Neural progenitor cell (in vitro differentiated cells): ENCODE data around the gene SKAP2. TPM values are rescaled to one million over a fixed set of nuclear protein-coding genes. Genes with fewer than 3 reads are reported as not detected.

ENCODE experiments used
- DNase-seq: peaks from one replicate; pipeline ENCODE4 v3.0.0-alpha.2; 2016; ENCODE audit warnings: low spot score
- H2AFZ ChIP-seq: fragments of 200-600 bp; sonication (generic); replicated peaks from 2 replicates; pipeline ENCODE4 v1.6.1; 2016; ENCODE audit warnings: antibody characterized with exemption
- H3F3A ChIP-seq: fragments of 200-600 bp; sonication (generic); 2 replicates; pipeline ENCODE4 v1.6.1; 2016; ENCODE audit warnings: antibody characterized with exemption, low read depth
- H3K27ac ChIP-seq: fragments of 200-600 bp; sonication (generic); 2 replicates; pipeline ENCODE4 v1.5.1; 2016; ENCODE audit warnings: mild to moderate bottlenecking
- H3K27me3 ChIP-seq: fragments of 200-600 bp; sonication (generic); 2 replicates; pipeline ENCODE4 v1.6.1; 2016; ENCODE audit warnings: mild to moderate bottlenecking, moderate library complexity
- H3K36me3 ChIP-seq: fragments of 200-600 bp; sonication (generic); 2 replicates; pipeline ENCODE4 v1.5.1; 2016
- H3K4me1 ChIP-seq: fragments of 200-600 bp; sonication (generic); 2 replicates; pipeline ENCODE4 v1.6.1; 2016; ENCODE audit warnings: mixed run types
- H3K4me2 ChIP-seq: fragments of 200-600 bp; sonication (generic); 2 replicates; pipeline ENCODE4 v1.6.1; 2016
- H3K4me3 ChIP-seq: fragments of 200-600 bp; sonication (generic); 2 replicates; pipeline ENCODE4 v1.5.1; 2016
- H3K79me2 ChIP-seq: fragments of 200-600 bp; sonication (generic); 2 replicates; pipeline ENCODE4 v1.6.1; 2016; ENCODE audit warnings: low read depth
- H3K9ac ChIP-seq: fragments of 200-600 bp; sonication (generic); 2 replicates; pipeline ENCODE4 v1.6.1; 2016
- H3K9me3 ChIP-seq: fragments of 200-600 bp; sonication (generic); 2 replicates; pipeline ENCODE4 v1.5.1; 2016; ENCODE audit warnings: low read depth
- H4K20me1 ChIP-seq: fragments of 200-600 bp; sonication (generic); 2 replicates; pipeline ENCODE4 v1.6.1; 2016; ENCODE audit warnings: low read depth
- H3K27ac Mint-ChIP-seq: 3 replicates; pipeline ENCODE4 v1.8.0; 2021; ENCODE audit warnings: mixed read lengths
- H3K27me3 Mint-ChIP-seq: 2 replicates; pipeline ENCODE4 v1.8.0; 2022; ENCODE audit warnings: low read depth, mild to moderate bottlenecking, inconsistent platforms, moderate library complexity, mixed read lengths; ENCODE audit not compliant: insufficient read depth
- H3K36me3 Mint-ChIP-seq: 3 replicates; pipeline ENCODE4 v1.8.0; 2021; ENCODE audit warnings: mixed read lengths
- H3K4me1 Mint-ChIP-seq: 3 replicates; pipeline ENCODE4 v1.8.0; 2021; ENCODE audit warnings: mixed read lengths
- H3K4me3 Mint-ChIP-seq: 3 replicates; pipeline ENCODE4 v1.8.0; 2021; ENCODE audit warnings: mild to moderate bottlenecking, moderate library complexity, mixed read lengths
- H3K9me3 Mint-ChIP-seq: 3 replicates; pipeline ENCODE4 v1.8.0; 2020; ENCODE audit warnings: mixed read lengths
- EZH2 ChIP-seq: fragments of 200-600 bp; sonication (generic); IDR thresholded peaks from 2 replicates; pipeline ENCODE4 v1.6.1; 2017; ENCODE audit warnings: antibody characterized with exemption, mild to moderate bottlenecking, moderate library complexity
- EZH2phosphoT487 ChIP-seq: fragments of 200-600 bp; sonication (generic); IDR thresholded peaks from 2 replicates; pipeline ENCODE4 v1.6.1; 2017; ENCODE audit warnings: antibody characterized with exemption
- total RNA-seq: library from RNA; depleted of rRNA; stranded (reverse); fragments of >200 nt; gene quantifications from 2 replicates; pipeline ENCODE4 v1.2.3, GENCODE V29; 2015; ENCODE audit warnings: low replicate concordance
- TF ChIP-seq, protein P1 (sequence below): fragments of 200-600 bp; sonication (generic); IDR thresholded peaks from 2 replicates; pipeline ENCODE4 v1.5.1; 2017; ENCODE audit warnings: antibody characterized with exemption, mild to moderate bottlenecking

Gene SKAP2
- total RNA-seq, 1 donor from 2014 or later = 6.3 TPM

DNA sequence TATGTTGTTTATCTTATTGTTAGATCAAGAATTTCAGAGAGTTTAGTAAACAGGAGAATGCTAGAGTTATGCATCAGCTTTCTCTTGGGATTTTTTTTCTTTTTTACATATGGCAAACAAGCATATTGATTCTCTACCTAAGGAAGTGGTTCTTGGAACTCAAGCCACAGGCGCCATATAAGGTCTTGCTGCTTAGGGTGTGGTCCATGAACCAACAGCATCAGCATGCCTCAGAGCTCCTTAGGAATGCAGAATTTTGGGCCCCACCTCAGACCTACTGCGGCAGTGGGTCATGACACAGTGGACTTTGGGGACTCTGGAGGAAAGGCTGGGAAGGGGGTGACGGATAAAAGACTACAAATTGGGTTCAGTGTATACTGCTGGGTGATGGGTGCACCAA lies 230.8 kb downstream of the SKAP2 start:
- no peak overlapping the region for H3K4me3 Mint-ChIP-seq
- no peak overlapping the region for H3K4me2 ChIP-seq
- no peaks in the 10 kb centered on the region for H3K4me1 Mint-ChIP-seq
- H4K20me1 ChIP-seq = no peaks in the 10 kb centered on the region
- H3F3A ChIP-seq = no peaks in the 10 kb centered on the region
- H3K27ac Mint-ChIP-seq = no peak overlapping the region
- no peaks in the 10 kb centered on the region for H3K79me2 ChIP-seq
- peaks cover 9% of the 10 kb centered on the region for H3K27me3 Mint-ChIP-seq
- no peaks in the 10 kb centered on the region for H3K36me3 Mint-ChIP-seq
- no peak for DNase-seq
- no peak overlapping the region for H3K4me3 ChIP-seq
- H3K4me1 ChIP-seq = no peaks in the 10 kb centered on the region
- TF ChIP-seq, protein P1, sequence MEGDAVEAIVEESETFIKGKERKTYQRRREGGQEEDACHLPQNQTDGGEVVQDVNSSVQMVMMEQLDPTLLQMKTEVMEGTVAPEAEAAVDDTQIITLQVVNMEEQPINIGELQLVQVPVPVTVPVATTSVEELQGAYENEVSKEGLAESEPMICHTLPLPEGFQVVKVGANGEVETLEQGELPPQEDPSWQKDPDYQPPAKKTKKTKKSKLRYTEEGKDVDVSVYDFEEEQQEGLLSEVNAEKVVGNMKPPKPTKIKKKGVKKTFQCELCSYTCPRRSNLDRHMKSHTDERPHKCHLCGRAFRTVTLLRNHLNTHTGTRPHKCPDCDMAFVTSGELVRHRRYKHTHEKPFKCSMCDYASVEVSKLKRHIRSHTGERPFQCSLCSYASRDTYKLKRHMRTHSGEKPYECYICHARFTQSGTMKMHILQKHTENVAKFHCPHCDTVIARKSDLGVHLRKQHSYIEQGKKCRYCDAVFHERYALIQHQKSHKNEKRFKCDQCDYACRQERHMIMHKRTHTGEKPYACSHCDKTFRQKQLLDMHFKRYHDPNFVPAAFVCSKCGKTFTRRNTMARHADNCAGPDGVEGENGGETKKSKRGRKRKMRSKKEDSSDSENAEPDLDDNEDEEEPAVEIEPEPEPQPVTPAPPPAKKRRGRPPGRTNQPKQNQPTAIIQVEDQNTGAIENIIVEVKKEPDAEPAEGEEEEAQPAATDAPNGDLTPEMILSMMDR = no peak
- TF ChIP-seq EZH2phosphoT487 (no peak), EZH2 (no peak)
- no peak overlapping the region for H3K27ac ChIP-seq
- no peak overlapping the region for H2AFZ ChIP-seq
- H3K9me3 Mint-ChIP-seq = no peaks in the 10 kb centered on the region
- H3K27me3 ChIP-seq = no peaks in the 10 kb centered on the region
- H3K9me3 ChIP-seq = no peaks in the 10 kb centered on the region
- H3K36me3 ChIP-seq = no peaks in the 10 kb centered on the region
- H3K9ac ChIP-seq = no peak overlapping the region

DNA sequence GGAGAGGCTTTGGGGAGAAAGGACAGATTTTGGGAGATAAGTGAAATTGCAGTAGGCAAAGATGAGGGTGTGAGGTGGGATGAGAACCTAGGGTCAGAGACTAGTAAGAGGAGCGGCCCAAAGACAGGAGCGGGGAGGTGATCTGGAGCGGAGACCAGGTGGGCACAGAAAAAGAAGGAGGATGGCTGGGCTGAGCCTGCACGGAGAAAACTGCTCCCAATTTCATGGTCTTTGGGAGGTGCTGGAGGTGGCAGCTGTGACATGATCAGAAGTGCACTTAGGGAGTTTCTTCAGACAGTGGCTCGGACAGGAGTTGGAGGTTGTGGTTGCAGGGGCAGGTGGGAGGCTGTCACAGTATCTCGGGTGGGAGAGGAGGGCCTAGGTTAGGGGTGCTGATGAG lies 232.8 kb downstream of the SKAP2 start:
- Mint-ChIP-seq H3K27ac (no peak overlapping the region), H3K4me3 (no peak overlapping the region), H3K27me3 (peaks cover 4% of the 10 kb centered on the region), H3K4me1 (peaks cover 8% of the 10 kb centered on the region), H3K9me3 (no peaks in the 10 kb centered on the region), H3K36me3 (no peaks in the 10 kb centered on the region)
- TF ChIP-seq EZH2phosphoT487 (no peak), EZH2 (no peak)
- TF ChIP-seq, protein P1 = no peak
- no peaks in the 10 kb centered on the region for H3K27me3 ChIP-seq
- no peak overlapping the region for H3K4me3 ChIP-seq
- H3K4me2 ChIP-seq = no peak overlapping the region
- no peaks in the 10 kb centered on the region for H3K79me2 ChIP-seq
- peaks cover 14% of the 10 kb centered on the region for H3K4me1 ChIP-seq
- no peaks in the 10 kb centered on the region for H3K36me3 ChIP-seq
- H4K20me1 ChIP-seq = no peaks in the 10 kb centered on the region
- DNase-seq = no peak
- H3F3A ChIP-seq = no peaks in the 10 kb centered on the region
- H3K9ac ChIP-seq = no peak overlapping the region
- no peak overlapping the region for H2AFZ ChIP-seq
- H3K9me3 ChIP-seq = no peaks in the 10 kb centered on the region
- H3K27ac ChIP-seq = no peak overlapping the region

DNA sequence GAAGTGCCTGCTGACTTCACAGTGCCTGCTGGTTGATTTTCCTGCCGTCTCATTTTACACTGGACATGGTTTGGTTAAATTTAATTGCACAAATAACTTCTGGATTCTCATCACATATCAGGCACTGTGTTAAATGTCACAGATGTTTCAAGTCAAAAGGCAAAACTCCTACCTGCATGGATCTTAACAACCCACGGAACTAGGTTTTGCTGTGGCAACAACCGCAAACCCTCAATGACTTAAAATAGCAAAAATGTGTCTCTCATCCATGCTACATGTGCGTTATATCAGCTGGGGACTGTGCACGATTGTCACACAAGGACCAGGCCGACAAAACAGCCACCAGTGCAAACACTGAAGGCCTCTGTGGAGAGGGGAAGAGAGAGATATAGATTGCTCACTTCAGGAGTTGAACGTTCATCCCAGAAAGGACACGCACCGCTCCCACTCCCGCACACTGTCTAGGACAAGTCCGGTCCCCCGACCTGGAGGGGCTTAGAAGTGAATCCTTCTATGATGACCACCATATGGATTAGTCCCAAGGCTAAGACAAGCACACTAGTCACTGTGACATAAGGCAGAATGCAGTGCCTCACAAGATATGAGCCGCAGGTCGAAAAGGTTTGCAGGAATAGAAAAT lies 233.3 kb downstream of the SKAP2 start:
- Histone ChIP-seq H3K36me3 (no peaks in the 10 kb centered on the region), H3K27me3 (no peaks in the 10 kb centered on the region), H3K27ac (no peak overlapping the region), H4K20me1 (no peaks in the 10 kb centered on the region), H3K79me2 (no peaks in the 10 kb centered on the region), H3K4me3 (no peak overlapping the region), H3K4me1 (peaks cover 19% of the 10 kb centered on the region), H3F3A (no peaks in the 10 kb centered on the region), H2AFZ (no peak overlapping the region), H3K9ac (no peak overlapping the region), H3K9me3 (no peaks in the 10 kb centered on the region), H3K4me2 (no peak overlapping the region)
- DNase-seq = no peak
- H3K27me3 Mint-ChIP-seq = peaks cover 4% of the 10 kb centered on the region
- peaks cover 8% of the 10 kb centered on the region for H3K4me1 Mint-ChIP-seq
- no peak for TF ChIP-seq EZH2
- TF ChIP-seq EZH2phosphoT487 = no peak
- TF ChIP-seq, protein P1 = no peak
- H3K27ac Mint-ChIP-seq = no peak overlapping the region
- no peaks in the 10 kb centered on the region for H3K9me3 Mint-ChIP-seq
- no peaks in the 10 kb centered on the region for H3K36me3 Mint-ChIP-seq
- H3K4me3 Mint-ChIP-seq = no peak overlapping the region
